ENCODE data around the gene TSNAX. TPM values are rescaled to one million over a fixed set of nuclear protein-coding genes. Genes with fewer than 3 reads are reported as not detected.

Gene TSNAX
- total and polyA plus RNA-seq, 2 of the 8 experiments (the other 6 are each of a cell fraction or from before 2014, with no cell fraction given), result 7.7 to 34.0 TPM

GRCh38 chr1:231594123-231594522, 65.7 kb downstream of the TSNAX start (continued):
- TF ChIP-seq USF2 (IDR thresholded peaks at IDR 0.05; ENCODE audit: low read length), result no peak
- TF ChIP-seq SRF (IDR thresholded peaks at IDR 0.05; ENCODE audit: low read depth, low read length), result no peak
- no peak for TF ChIP-seq BCL11A (IDR thresholded peaks at IDR 0.05; ENCODE audit: low read depth in 2 of 2, low read length in 2 of 2)
- no peak for TF ChIP-seq SAP30 (IDR thresholded peaks at IDR 0.05; ENCODE audit: insufficient read depth, insufficient replicate concordance, low read length)
- no peak for TF ChIP-seq CBX5 (IDR thresholded peaks at IDR 0.05; ENCODE audit: low read depth, low read length)
